HEK293 (cell line): ENCODE data around the gene MTFR1L.

Experiments used
- KLF10 ChIP-seq: fragments of 450-650 bp; IDR thresholded peaks from 2 replicates; pipeline ENCODE4 v1.5.1; 2018; ENCODE audit warnings: missing biosample characterization, mild to moderate bottlenecking, missing genetic modification characterization
- ZNF175 ChIP-seq: fragments of 450-650 bp; formaldehyde crosslinking; IDR thresholded peaks from 2 replicates; pipeline ENCODE4 v1.5.1; 2016; ENCODE audit warnings: missing biosample characterization, missing genetic modification characterization
- ZNF585B ChIP-seq: fragments of 450-650 bp; formaldehyde crosslinking; IDR thresholded peaks from 2 replicates; pipeline ENCODE4 v1.5.1; 2016; ENCODE audit warnings: missing biosample characterization, missing genetic modification characterization
- TF ChIP-seq, protein P1 (sequence below): fragments of 450-650 bp; formaldehyde crosslinking; IDR thresholded peaks from 2 replicates; pipeline ENCODE4 v1.5.1; 2016; ENCODE audit warnings: missing biosample characterization, missing genetic modification characterization

GRCh38 chr1:25795946-25796810 lies 23.6 kb upstream of the MTFR1L start:
- no peak for TF ChIP-seq ZNF585B (tag by site-specific recombination)
- TF ChIP-seq, protein P1, sequence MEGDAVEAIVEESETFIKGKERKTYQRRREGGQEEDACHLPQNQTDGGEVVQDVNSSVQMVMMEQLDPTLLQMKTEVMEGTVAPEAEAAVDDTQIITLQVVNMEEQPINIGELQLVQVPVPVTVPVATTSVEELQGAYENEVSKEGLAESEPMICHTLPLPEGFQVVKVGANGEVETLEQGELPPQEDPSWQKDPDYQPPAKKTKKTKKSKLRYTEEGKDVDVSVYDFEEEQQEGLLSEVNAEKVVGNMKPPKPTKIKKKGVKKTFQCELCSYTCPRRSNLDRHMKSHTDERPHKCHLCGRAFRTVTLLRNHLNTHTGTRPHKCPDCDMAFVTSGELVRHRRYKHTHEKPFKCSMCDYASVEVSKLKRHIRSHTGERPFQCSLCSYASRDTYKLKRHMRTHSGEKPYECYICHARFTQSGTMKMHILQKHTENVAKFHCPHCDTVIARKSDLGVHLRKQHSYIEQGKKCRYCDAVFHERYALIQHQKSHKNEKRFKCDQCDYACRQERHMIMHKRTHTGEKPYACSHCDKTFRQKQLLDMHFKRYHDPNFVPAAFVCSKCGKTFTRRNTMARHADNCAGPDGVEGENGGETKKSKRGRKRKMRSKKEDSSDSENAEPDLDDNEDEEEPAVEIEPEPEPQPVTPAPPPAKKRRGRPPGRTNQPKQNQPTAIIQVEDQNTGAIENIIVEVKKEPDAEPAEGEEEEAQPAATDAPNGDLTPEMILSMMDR (tag by site-specific recombination), result no peak
- no peak for TF ChIP-seq ZNF175 (tag by site-specific recombination)
- no peak for TF ChIP-seq KLF10 (tag by site-specific recombination)
